ENCODE data around the gene DCHS2.

GRCh38 chr4:154186035-154186434, 305.6 kb downstream of the DCHS2 start:
- no peak for TF ChIP-seq ZNF274 (IDR thresholded peaks at IDR 0.05; ENCODE audit: low read depth, low read length)
- no peak for TF ChIP-seq YY1 (IDR thresholded peaks at IDR 0.05; ENCODE audit: insufficient read depth, insufficient read length)

All from NT2/D1 (cell line).